ENCODE data around the gene GUCY1A2.
A peak's percentile ranks its signal among the peaks of the same experiment; 100 is the strongest.

GUCY1A2 gene

GRCh38 chr11:106998116-106998915, 20.0 kb downstream of the GUCY1A2 start:
- DNase-seq (ENCODE audit: low read depth), result peak; percentile 42

DNA sequence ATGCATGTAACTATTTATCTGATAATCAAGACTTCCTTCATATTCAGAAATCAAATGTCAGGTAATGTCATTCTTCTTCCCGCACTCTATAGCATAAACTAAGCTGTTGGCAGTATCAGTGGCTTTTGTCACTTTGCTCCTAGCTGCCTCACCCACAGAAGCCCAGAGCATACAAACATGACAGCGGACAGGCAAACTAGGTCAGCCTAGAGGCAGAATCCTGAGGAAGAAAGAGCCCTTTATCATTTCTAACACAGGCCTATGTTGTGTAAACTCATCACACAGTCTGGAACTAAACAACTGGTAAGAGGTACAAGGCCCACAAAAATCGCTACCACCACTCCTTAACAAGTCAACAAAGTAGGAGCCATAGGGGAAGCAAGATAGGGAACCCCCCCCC, 21.0 kb downstream of the GUCY1A2 start:
- no peak for DNase-seq (ENCODE audit: low read depth)

GRCh38 chr11:106996691-106997090, 21.6 kb downstream of the GUCY1A2 start:
- no peak for DNase-seq (ENCODE audit: low read depth)

- no peak for DNase-seq (ENCODE audit: low read depth)
These were observed 27.9 kb downstream of the GUCY1A2 start for GRCh38 chr11:106990331-106990730.

- no peak for DNase-seq (ENCODE audit: low read depth)
These were observed 29.2 kb downstream of the GUCY1A2 start for GRCh38 chr11:106989078-106989455.

GRCh38 chr11:106988151-106989077, 29.9 kb downstream of the GUCY1A2 start:
- peak; percentile 32 for DNase-seq (ENCODE audit: low read depth)

GRCh38 chr11:106986673-106987072, 31.6 kb downstream of the GUCY1A2 start:
- no peak for DNase-seq (ENCODE audit: low read depth)

DNA sequence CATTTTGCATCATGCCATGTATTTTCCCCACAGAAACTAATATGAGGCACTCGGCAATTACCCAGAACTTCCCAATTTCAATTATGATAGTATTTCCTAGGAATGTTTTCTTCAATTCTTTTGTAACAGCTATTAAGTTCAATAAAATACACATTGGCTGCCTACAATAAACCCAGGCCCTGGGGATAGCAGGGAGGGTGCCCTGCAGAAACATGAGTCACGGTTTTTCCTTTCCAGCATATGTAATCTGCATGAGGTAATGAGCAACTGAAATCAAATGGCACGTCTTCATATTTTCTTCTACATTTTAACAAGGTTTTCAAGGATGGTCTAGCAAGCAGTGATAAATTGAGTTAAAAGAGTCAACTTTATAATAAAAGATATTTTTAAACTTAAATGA, 32.0 kb downstream of the GUCY1A2 start:
- DNase-seq (ENCODE audit: low read depth), result peak; percentile 19

- no peak for DNase-seq (ENCODE audit: low read depth)
These were observed 34.3 kb downstream of the GUCY1A2 start for GRCh38 chr11:106983991-106984390.

GRCh38 chr11:106983261-106983660, 35.0 kb downstream of the GUCY1A2 start:
- DNase-seq (ENCODE audit: low read depth), result no peak

DNA sequence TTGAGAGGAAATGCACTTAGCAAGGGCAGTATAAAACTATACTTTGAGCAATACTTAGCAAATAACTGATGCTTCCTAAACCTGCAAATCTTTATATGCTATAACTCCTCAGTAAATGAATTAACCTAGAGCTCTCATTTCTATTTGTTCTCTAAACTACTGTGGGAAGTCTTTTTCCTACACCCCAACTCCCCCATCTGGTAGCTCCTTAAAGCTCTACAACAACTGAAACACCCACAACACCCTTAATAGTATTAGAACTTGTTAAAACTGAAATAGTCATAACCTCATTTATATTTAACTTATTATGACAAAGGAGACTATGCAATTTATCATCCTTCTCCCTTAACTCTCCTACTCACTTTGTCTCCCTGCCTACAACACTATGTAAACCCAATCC, 43.4 kb downstream of the GUCY1A2 start:
- DNase-seq (ENCODE audit: low read depth), result no peak

DNA sequence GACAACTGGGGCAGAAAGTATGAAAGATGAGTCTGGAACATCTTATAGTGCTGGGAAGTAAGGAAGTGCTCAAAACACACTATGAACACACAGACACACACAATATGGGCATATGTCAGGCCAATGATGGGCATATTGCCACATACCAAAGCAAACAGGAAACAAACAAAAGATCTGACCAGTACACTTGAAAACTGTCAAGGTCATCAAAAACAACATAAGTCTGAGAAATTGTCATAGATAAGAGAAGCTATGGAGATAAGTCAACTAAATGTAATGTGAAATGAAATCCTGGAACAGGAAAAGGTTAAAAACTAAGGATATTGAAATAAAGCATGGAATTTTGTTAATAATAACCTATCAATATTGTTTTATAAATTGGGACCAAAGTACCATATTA, 46.4 kb downstream of the GUCY1A2 start:
- no peak for DNase-seq (ENCODE audit: low read depth)

DNA sequence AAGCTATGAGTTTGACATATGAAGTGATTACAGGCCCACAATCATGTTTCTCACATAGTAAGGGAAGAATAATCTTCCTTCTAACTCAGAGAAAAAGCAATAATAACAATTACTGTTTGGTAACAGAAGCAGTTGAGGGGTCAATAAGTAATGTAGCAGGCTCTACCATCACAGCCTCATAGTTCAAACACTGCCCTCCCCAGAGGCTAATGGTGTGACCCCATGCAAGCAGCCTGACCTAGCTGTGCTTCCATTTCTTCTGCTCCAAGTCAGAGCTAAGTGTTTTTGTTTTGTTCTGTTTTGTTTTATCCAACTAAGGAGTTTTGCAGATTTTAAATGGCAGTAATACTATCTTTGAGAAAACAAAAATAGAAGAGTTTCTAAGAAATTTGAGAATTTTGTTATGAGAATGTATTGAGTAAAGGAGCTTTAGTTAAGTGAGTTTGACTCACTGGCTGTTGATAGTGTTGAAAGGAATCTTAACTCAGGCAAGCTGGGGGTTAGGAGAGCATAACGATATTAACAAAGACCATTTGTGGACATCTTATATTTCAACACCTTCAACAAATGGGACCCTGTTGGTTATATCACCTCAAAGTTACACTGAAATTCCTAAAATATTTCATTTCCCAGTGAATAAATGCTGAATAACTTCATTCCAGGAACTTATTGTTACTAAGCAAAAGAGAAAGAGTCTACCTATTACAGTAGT, 48.5 kb downstream of the GUCY1A2 start:
- DNase-seq (ENCODE audit: low read depth), result no peak

DNA sequence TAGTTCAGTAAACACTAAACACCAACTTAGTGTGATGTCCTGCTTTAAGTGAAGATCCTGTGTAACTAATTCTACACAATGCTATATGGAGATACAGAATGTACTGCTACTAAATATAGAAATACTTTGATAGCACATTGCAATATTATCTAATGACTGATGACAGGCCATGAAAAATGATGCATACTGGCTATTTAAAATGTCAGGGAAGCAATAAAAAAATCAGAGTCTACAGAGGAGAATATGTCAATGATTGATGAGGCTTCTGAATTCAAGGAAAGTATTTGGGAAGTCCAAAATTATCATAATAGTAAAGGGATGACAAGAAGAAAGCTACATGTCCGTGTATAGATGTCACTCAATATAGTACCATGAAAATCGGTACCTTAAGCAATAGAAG, 55.3 kb downstream of the GUCY1A2 start:
- no peak for DNase-seq (ENCODE audit: low read depth)

DNA sequence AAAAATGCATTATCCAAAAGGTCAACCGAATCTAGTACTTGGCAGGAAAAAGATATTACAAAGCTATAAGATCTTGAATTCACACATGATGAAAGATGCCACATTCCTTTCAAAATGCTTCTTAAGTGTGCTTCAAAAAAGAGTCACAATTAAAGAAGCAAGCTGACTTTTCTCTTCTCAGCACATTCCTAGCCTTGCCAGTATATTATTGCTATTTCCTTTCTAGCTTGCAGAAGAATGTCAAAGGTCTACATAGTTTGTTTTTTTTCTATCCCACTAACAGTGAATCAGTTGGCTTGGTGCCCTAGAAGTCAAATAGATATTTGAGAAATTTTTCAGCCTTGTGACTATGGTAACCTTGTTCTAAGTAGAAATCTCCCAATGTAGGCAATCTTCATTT, 56.8 kb downstream of the GUCY1A2 start:
- peak; percentile 84 for DNase-seq (ENCODE audit: low read depth)

DNA sequence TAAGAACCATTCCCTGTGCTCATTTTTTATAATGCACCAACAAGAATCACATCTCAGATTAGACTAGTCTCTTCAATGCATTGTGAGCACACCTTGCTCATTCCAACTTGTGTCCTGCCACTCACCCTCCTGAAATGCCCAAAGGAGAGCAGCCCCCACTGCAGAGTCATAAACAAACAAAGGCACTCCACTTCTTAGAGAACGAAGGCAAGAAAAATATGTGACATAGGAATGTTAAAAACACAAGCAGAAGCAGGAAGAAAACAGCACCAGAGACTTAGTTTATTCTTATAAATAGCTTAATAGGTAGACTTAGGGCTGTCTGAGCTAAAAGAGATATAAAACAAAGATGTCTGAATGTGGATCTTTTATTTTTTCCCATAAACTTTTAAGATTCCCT, 57.2 kb downstream of the GUCY1A2 start:
- DNase-seq (ENCODE audit: low read depth), result no peak

DNA sequence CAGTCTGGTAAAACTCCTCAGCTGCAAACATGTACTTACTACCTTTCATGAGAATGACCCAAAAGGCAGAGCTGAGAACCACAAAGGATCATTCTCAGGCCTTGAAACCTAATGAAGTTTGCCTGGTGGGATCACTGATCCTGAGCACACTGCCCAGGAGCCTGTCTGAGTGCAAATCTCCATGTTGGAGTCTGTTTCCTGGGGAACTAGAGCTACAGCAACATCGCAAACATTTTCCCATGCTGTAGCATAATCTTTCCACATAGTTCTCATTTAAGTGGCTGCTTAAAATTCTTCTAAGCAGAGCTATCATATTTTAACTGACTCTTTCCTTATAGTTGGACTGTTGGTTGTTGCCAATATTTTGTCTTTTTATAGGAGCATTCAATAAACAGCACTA, 58.5 kb downstream of the GUCY1A2 start:
- no peak for DNase-seq (ENCODE audit: low read depth)

GRCh38 chr11:106959386-106959785, 58.9 kb downstream of the GUCY1A2 start:
- no peak for DNase-seq (ENCODE audit: low read depth)

GRCh38 chr11:106958517-106959248, 59.6 kb downstream of the GUCY1A2 start:
- DNase-seq (ENCODE audit: low read depth), result no peak

- DNase-seq (ENCODE audit: low read depth), result no peak
These were observed 61.2 kb downstream of the GUCY1A2 start for GRCh38 chr11:106957030-106957482.

DNA sequence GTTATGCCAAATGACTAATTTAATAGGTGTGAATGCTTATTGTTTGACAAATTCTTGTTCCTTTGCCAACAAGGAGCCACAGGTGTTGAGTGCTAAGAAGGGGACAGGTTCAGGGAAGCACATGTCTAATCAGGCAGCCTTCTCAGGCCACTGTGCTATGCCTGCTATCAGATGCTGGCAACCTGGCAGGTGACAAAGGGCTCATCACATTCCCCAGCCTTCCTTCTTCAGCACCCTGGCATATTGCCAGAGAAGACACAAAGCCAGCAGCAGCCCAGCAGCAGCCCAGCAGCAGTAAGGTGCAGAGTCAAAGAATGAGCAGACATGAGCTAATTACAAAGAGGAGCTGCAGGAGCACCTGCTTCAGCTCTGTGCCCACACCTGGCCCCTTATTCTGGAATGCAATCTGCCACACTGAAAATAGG, 68.2 kb downstream of the GUCY1A2 start:
- no peak for DNase-seq (ENCODE audit: low read depth)

GRCh38 chr11:106943089-106943488, 75.2 kb downstream of the GUCY1A2 start:
- no peak for DNase-seq (ENCODE audit: low read depth)
